Measurements from ENCODE around the gene MTHFS.
"Not testable (repeated sequence)": the region's sequence is repeated elsewhere in the genome, so short reads cannot be mapped to it uniquely, and the experiment has no call there.

The MTHFS gene

GRCh38 chr15:79915776-79916501 lies 19.1 kb upstream of the MTHFS start:
- not testable (repeated sequence) for DNase-seq

GRCh38 chr15:79914728-79915127 lies 17.9 kb upstream of the MTHFS start:
- DNase-seq, result no peak

- DNase-seq, result not testable (repeated sequence)
Measured at GRCh38 chr15:79909556-79910335, 12.9 kb upstream of the MTHFS start.

GRCh38 chr15:79904271-79904670 lies 7.5 kb upstream of the MTHFS start:
- DNase-seq, result no peak

GRCh38 chr15:79903626-79904025 lies 6.8 kb upstream of the MTHFS start:
- no peak for DNase-seq

- DNase-seq, result no peak
Measured at GRCh38 chr15:79903144-79903543, 6.3 kb upstream of the MTHFS start.

GRCh38 chr15:79901958-79902357 lies 5.1 kb upstream of the MTHFS start:
- no peak for DNase-seq

GRCh38 chr15:79900818-79901378 lies 4.1 kb upstream of the MTHFS start:
- not testable (repeated sequence) for DNase-seq

GRCh38 chr15:79900087-79900486 lies 3.3 kb upstream of the MTHFS start:
- DNase-seq, result no peak

GRCh38 chr15:79898786-79899185 lies 2.0 kb upstream of the MTHFS start:
- DNase-seq, result not testable (repeated sequence)

- DNase-seq, result no peak
Measured at GRCh38 chr15:79898369-79898768, 1.6 kb upstream of the MTHFS start.

- DNase-seq, result no peak
Measured at GRCh38 chr15:79897701-79898113, 893 bp upstream of the MTHFS start.

- DNase-seq, result no peak
Measured at GRCh38 chr15:79897380-79897678, 515 bp upstream of the MTHFS start.

GRCh38 chr15:79896131-79896633 lies 632 bp downstream of the MTHFS start:
- no peak for DNase-seq

- DNase-seq, result no peak
Measured at GRCh38 chr15:79887054-79887930, 9.5 kb downstream of the MTHFS start.

GRCh38 chr15:79886124-79886523 lies 10.7 kb downstream of the MTHFS start:
- DNase-seq, result no peak

- DNase-seq, result no peak
Measured at GRCh38 chr15:79884204-79884596, 12.6 kb downstream of the MTHFS start.

GRCh38 chr15:79883579-79884203 lies 13.1 kb downstream of the MTHFS start:
- no peak for DNase-seq

- DNase-seq, result no peak
Measured at GRCh38 chr15:79881668-79882067, 15.1 kb downstream of the MTHFS start.

GRCh38 chr15:79881254-79881653 lies 15.6 kb downstream of the MTHFS start:
- no peak for DNase-seq

GRCh38 chr15:79878078-79878705 lies 18.6 kb downstream of the MTHFS start:
- DNase-seq, result no peak

- no peak for DNase-seq
Measured at GRCh38 chr15:79875213-79875612, 21.6 kb downstream of the MTHFS start.

Measured in left hindlimb (tissue), 1 donor.